HepG2 (cell line): ENCODE results near the gene COX4I2. TPM values are rescaled to one million over a fixed set of nuclear protein-coding genes. Genes with fewer than 3 reads are reported as not detected.

ENCODE experiments used
- ARNT ChIP-seq: fragments of 450-650 bp; IDR thresholded peaks from 2 replicates; pipeline ENCODE4 v1.6.1; 2017
- FOXO1 ChIP-seq: sonication (generic); formaldehyde crosslinking; IDR thresholded peaks from 2 replicates; pipeline ENCODE4 v1.4.0; 2020; ENCODE audit warnings: missing genetic modification reagents
- HHEX ChIP-seq: IDR thresholded peaks from 2 replicates; pipeline ENCODE4 v1.6.1; 2016; ENCODE audit warnings: control low read depth
- ISX ChIP-seq: sonication (generic); formaldehyde crosslinking; conservative IDR thresholded peaks from 2 replicates; pipeline ENCODE4 v1.5.0; 2020; ENCODE audit warnings: missing genetic modification reagents
- MYC ChIP-seq: sonication (generic); formaldehyde crosslinking; IDR thresholded peaks from 2 replicates; pipeline ENCODE4 v1.9.0; 2021; ENCODE audit warnings: missing genetic modification reagents, borderline replicate concordance
- NFRKB ChIP-seq: fragments of 450-650 bp; IDR thresholded peaks from 2 replicates; pipeline ENCODE4 v1.6.1; 2017
- NR2F6 ChIP-seq, 2 experiments: IDR thresholded peaks; 2 replicates each; pipeline ENCODE4 v1.6.1; 2016; ENCODE audit warnings: antibody characterized with exemption in 1 of 2, mild to moderate bottlenecking in 1 of 2
- PHF20 ChIP-seq: sonication (generic); formaldehyde crosslinking; IDR thresholded peaks from 2 replicates; pipeline ENCODE4 v1.5.0; 2020; ENCODE audit warnings: mild to moderate bottlenecking, missing genetic modification reagents
- SP1 ChIP-seq, 2 experiments: fragments of 450-650 bp in 1 of 2; sonication (generic) in 1 of 2; formaldehyde crosslinking in 1 of 2; IDR thresholded peaks; 2 replicates each; pipeline versions ENCODE4 v1.4.0 to v1.6.1; 2016 to 2020; ENCODE audit warnings: missing genetic modification reagents in 1 of 2
- ZEB1 ChIP-seq: IDR thresholded peaks from 2 replicates; pipeline ENCODE4 v1.6.1; 2012; ENCODE audit warnings: mild to moderate bottlenecking, low read depth, inconsistent platforms; ENCODE audit not compliant: insufficient replicate concordance
- ZNF3 ChIP-seq: IDR thresholded peaks from 2 replicates; pipeline ENCODE4 v1.7.0; 2017; ENCODE audit warnings: inconsistent platforms
- ZNF530 ChIP-seq: sonication (generic); formaldehyde crosslinking; IDR thresholded peaks from 2 replicates; pipeline ENCODE4 v1.5.0; 2020; ENCODE audit warnings: low read depth, mild to moderate bottlenecking, missing genetic modification reagents
- ZNF713 ChIP-seq: sonication (generic); formaldehyde crosslinking; IDR thresholded peaks from 2 replicates; pipeline ENCODE4 v1.4.0; 2020; ENCODE audit warnings: mild to moderate bottlenecking, missing genetic modification reagents
- ZSCAN9 ChIP-seq: IDR thresholded peaks from 2 replicates; pipeline ENCODE4 v1.6.1; 2016; ENCODE audit warnings: borderline replicate concordance
- polyA plus RNA-seq, 8 experiments: library from polyadenylated mRNA; depleted of rRNA in 3 of 8; stranded (reverse) in 7 of 8; unstranded in 1 of 8; fragments of >200 nt; fragmentation: Illumina TruSeq in 4 of 8; extraction: Trizol in 4 of 8; gene quantifications; 2 replicates each; pipeline versions ENCODE4 v1.2.1 to v1.2.3, GENCODE V29; 2011 to 2016; ENCODE audit warnings: low read depth in 4 of 8, missing spikeins in 1 of 8, mixed read lengths in 1 of 8; ENCODE audit not compliant: insufficient read depth in 1 of 8
- total RNA-seq, 5 experiments: library from RNA; depleted of rRNA; stranded (reverse); fragments of >200 nt; fragmentation: Illumina TruSeq; extraction: Trizol; gene quantifications; 2 replicates each; pipeline ENCODE4 v1.2.3, GENCODE V29; 2016; ENCODE audit warnings: low read depth in 1 of 5
- TF ChIP-seq, protein P1 (sequence below): sonication (generic); formaldehyde crosslinking; IDR thresholded peaks from 2 replicates; pipeline ENCODE4 v1.9.0; 2021; ENCODE audit warnings: missing genetic modification reagents, borderline replicate concordance
- TF ChIP-seq, protein P2 (sequence below): IDR thresholded peaks from 2 replicates; pipeline ENCODE4 v1.6.1; 2018; ENCODE audit warnings: missing genetic modification reagents, mild to moderate bottlenecking, missing compliant biosample characterization
- TF ChIP-seq, protein P3 (sequence below), 2 experiments: sonication (generic) in 1 of 2; formaldehyde crosslinking in 1 of 2; IDR thresholded peaks; 2 replicates each; pipeline versions ENCODE4 v1.5.1 to v1.6.1; 2011 to 2020; ENCODE audit warnings: borderline replicate concordance in 1 of 2, low read depth in 1 of 2, low read length in 1 of 2, mild to moderate bottlenecking in 1 of 2, missing genetic modification reagents in 1 of 2, moderate library complexity in 1 of 2
- TF ChIP-seq, protein P4 (sequence below): sonication (generic); formaldehyde crosslinking; IDR thresholded peaks from 2 replicates; pipeline ENCODE4 v1.4.0; 2020; ENCODE audit warnings: missing genetic modification reagents

Gene COX4I2
- total and polyA plus RNA-seq, 2 of the 13 experiments (the other 11 are each of a cell fraction or from before 2014, with no cell fraction given), result 1.1 TPM; not detected in 1

DNA sequence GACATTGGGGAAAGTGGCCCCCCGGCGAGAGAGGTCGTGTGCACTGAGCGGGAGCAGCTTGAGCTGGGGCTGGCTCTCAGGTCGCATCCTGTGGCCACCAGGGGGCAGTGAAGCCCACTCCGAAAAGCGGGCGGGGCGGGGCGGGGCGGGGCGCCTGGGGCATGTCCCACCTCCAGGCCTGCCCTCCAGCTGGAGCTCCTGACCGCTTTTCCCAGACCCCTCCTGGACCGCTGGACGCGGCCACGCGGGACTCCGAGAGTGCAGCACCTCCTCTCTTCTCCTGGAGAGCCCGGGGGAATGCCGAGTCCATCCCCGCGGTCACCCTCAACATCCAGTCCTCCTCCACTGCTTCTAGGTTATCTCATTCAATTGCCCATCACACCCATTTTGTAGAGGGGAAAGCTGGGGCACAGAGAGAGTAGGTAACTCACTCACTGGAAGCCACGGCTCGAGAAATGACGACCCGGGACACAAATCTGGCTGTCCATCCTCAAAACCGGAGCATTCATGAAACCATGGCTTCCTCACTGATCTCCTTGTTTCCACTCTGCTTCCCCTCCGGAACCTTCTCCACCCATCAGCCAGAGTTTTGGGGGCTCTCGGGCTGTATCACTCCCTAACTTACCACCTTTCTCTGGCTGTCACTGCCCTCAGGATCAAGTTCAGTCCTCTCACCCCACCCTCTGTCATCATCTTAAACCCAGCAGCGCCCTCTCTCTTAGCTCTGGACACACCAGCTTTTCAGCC, 24.1 kb downstream of the COX4I2 start (continued):
- no peak for TF ChIP-seq ZEB1
- peak; percentile 28; the same call in 1 of the 2 replicates for TF ChIP-seq ZSCAN9 (CRISPR knock-in tag)
- 0 out of 2 replicates have a peak, but pooled peaks have one; percentile 47 for TF ChIP-seq ZNF713
- TF ChIP-seq ZNF3, result 0 out of 2 replicates have a peak, but pooled peaks have one; percentile 30
- no peak for TF ChIP-seq ZNF530 (CRISPR knock-in tag)
- TF ChIP-seq NR2F6 (IDR thresholded peaks at IDR 0.05), result no peak
- TF ChIP-seq NR2F6 (CRISPR knock-in tag; IDR thresholded peaks at IDR 0.05), result peak; percentile 54
- TF ChIP-seq FOXO1, result peak; percentile 36; the same call in 1 of the 2 replicates
- peak; percentile 58 for TF ChIP-seq MYC (CRISPR knock-in tag)
- peak; percentile 69 for TF ChIP-seq PHF20
- TF ChIP-seq, protein P1, sequence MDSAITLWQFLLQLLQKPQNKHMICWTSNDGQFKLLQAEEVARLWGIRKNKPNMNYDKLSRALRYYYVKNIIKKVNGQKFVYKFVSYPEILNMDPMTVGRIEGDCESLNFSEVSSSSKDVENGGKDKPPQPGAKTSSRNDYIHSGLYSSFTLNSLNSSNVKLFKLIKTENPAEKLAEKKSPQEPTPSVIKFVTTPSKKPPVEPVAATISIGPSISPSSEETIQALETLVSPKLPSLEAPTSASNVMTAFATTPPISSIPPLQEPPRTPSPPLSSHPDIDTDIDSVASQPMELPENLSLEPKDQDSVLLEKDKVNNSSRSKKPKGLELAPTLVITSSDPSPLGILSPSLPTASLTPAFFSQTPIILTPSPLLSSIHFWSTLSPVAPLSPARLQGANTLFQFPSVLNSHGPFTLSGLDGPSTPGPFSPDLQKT (CRISPR knock-in tag), result no peak
- TF ChIP-seq, protein P2, sequence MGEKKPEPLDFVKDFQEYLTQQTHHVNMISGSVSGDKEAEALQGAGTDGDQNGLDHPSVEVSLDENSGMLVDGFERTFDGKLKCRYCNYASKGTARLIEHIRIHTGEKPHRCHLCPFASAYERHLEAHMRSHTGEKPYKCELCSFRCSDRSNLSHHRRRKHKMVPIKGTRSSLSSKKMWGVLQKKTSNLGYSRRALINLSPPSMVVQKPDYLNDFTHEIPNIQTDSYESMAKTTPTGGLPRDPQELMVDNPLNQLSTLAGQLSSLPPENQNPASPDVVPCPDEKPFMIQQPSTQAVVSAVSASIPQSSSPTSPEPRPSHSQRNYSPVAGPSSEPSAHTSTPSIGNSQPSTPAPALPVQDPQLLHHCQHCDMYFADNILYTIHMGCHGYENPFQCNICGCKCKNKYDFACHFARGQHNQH, result peak; percentile 81
- TF ChIP-seq ARNT, result no peak
- TF ChIP-seq, protein P3, sequence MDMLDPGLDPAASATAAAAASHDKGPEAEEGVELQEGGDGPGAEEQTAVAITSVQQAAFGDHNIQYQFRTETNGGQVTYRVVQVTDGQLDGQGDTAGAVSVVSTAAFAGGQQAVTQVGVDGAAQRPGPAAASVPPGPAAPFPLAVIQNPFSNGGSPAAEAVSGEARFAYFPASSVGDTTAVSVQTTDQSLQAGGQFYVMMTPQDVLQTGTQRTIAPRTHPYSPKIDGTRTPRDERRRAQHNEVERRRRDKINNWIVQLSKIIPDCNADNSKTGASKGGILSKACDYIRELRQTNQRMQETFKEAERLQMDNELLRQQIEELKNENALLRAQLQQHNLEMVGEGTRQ (IDR thresholded peaks at IDR 0.05; ENCODE audit: low read depth, low read length), result no peak
- TF ChIP-seq, protein P3 (CRISPR knock-in tag; IDR thresholded peaks at IDR 0.05; ENCODE audit: borderline replicate concordance), result no peak
- TF ChIP-seq NFRKB, result no peak
- TF ChIP-seq SP1 (IDR thresholded peaks at IDR 0.05), result no peak
- peak; percentile 65 for TF ChIP-seq SP1 (CRISPR knock-in tag; IDR thresholded peaks at IDR 0.05)
- TF ChIP-seq, protein P4, sequence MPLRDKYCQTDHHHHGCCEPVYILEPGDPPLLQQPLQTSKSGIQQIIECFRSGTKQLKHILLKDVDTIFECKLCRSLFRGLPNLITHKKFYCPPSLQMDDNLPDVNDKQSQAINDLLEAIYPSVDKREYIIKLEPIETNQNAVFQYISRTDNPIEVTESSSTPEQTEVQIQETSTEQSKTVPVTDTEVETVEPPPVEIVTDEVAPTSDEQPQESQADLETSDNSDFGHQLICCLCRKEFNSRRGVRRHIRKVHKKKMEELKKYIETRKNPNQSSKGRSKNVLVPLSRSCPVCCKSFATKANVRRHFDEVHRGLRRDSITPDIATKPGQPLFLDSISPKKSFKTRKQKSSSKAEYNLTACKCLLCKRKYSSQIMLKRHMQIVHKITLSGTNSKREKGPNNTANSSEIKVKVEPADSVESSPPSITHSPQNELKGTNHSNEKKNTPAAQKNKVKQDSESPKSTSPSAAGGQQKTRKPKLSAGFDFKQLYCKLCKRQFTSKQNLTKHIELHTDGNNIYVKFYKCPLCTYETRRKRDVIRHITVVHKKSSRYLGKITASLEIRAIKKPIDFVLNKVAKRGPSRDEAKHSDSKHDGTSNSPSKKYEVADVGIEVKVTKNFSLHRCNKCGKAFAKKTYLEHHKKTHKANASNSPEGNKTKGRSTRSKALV, result no peak
- no peak for TF ChIP-seq HHEX (CRISPR knock-in tag)
- no peak for TF ChIP-seq ISX
